Cardiac fibroblast (primary cell): ENCODE results near the gene LCA5.

Experiments used
- DNase-seq, 2 donors: peaks; one replicate each; pipeline versions ENCODE4 v3.0.0 to v3.0.0-alpha.2; 2010; ENCODE audit warnings: low read depth in 2 of 2
- H3K4me3 ChIP-seq, 2 donors: replicated peaks in 1 of 2; 1 replicate in 1 of 2; 2 replicates in 1 of 2; pipeline ENCODE4 v1.5.1; 2011; ENCODE audit warnings: low read depth in 2 of 2, low read length in 2 of 2, mild to moderate bottlenecking in 2 of 2, moderate library complexity in 1 of 2
- TF ChIP-seq, protein P1 (sequence below): IDR thresholded peaks from one replicate; pipeline ENCODE4 v1.5.1; 2011; ENCODE audit warnings: low read depth, mild to moderate bottlenecking, low read length, inconsistent platforms

Gene LCA5

DNA sequence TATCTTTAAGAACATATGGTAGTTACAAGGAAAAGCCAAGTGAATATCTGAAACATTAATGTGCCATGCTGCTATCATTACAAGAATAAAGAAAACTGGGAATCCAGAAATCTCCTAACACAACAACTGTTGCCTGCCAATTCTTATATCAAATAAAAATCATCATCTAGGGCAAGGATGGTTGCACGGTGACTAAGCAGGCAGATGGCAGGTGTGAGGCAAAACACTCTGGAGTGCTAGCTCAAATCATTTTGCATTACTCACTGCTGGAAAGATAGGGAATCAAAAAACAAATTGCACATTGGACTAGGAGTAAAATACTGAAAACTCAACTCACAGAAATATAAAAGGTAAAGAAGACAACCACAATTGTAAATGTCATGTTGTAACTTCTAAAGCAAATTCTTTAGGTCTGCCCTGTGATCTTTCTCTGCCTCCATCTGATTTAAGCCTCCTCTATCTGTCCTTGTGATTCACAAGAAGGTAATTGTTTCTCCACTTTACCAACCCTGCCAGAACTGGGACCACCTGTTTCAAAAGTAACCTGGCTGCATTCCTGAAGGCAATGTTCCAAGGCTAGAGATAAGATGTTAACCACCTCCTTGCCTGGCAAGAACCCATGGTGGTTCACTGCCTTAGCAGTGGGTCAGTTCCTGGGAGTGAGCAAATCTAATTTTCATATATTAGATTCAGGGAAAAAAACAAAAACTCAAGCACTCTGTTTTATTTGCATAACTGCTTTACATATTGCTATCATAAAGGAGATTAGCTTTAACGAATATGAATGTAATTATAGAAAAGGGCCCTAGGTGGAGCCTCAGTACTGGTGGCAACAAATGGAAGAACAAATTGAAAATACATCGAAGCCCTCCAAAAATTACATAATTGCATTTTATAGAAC is 33.1 kb upstream of the LCA5 start:
- peak; percentile 53 to 69 for DNase-seq
- TF ChIP-seq, protein P1, sequence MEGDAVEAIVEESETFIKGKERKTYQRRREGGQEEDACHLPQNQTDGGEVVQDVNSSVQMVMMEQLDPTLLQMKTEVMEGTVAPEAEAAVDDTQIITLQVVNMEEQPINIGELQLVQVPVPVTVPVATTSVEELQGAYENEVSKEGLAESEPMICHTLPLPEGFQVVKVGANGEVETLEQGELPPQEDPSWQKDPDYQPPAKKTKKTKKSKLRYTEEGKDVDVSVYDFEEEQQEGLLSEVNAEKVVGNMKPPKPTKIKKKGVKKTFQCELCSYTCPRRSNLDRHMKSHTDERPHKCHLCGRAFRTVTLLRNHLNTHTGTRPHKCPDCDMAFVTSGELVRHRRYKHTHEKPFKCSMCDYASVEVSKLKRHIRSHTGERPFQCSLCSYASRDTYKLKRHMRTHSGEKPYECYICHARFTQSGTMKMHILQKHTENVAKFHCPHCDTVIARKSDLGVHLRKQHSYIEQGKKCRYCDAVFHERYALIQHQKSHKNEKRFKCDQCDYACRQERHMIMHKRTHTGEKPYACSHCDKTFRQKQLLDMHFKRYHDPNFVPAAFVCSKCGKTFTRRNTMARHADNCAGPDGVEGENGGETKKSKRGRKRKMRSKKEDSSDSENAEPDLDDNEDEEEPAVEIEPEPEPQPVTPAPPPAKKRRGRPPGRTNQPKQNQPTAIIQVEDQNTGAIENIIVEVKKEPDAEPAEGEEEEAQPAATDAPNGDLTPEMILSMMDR, result peak; percentile 58
- no peak overlapping the region for H3K4me3 ChIP-seq

DNA sequence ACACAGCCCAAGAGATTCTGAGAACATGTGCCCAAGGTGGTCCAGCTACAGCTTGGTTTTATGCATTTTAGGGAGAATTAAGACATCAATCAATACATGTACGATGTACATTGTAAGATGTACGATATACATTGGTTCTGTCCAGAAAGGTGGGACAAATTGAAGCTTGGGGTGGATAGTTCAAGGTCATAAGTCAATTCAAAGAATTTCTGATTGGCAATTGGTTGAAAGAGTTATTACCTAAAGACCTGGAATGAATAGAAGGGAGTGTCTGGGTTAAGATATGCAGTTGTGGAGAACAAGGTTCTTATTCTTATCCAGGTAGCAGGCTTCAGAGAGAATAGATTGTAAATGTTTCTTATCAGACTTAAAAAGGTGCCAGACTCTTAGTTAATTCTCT is 31.8 kb upstream of the LCA5 start:
- TF ChIP-seq, protein P1, result no peak
- H3K4me3 ChIP-seq, result no peak overlapping the region
- no peak for DNase-seq

DNA sequence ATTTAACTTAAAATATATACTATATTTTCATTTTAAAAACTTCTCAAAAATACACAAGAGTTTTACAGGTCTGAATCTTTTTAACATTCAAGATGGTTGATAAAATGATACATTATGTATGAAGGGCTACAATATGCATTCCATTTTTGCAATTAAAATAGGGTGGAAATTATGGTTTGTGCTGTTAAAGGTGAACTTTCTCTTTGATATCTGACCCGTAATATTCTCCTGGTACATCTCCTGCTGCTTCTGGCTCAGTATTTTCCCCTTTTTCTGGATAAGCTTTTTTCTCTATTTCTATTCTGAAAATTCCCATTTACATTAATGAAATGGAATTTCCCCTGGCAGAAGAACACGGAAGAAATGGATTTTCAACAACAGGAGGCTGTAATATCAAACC is 27.4 kb upstream of the LCA5 start:
- DNase-seq, result no peak
- TF ChIP-seq, protein P1, result no peak
- H3K4me3 ChIP-seq, result no peak overlapping the region

DNA sequence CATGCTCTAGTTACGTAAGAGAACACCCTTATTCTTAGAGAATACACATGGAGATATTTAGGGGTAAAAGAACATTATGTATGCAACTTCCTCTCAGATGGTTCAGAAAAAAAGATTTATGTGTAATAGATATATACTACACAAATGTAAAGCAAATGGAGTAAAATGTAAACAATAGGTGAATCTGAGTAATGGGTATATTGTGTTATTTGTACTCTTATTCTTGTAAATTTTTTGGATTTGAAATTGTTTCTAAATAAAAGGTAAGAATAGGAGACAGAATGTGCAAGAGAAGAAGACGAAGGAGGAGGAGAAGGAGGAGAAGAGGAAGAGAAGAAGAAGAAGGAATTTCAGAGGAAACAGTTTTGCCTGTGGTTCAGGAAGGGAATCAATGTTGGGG is 22.5 kb upstream of the LCA5 start:
- no peak overlapping the region for H3K4me3 ChIP-seq
- TF ChIP-seq, protein P1, result no peak
- no peak for DNase-seq

DNA sequence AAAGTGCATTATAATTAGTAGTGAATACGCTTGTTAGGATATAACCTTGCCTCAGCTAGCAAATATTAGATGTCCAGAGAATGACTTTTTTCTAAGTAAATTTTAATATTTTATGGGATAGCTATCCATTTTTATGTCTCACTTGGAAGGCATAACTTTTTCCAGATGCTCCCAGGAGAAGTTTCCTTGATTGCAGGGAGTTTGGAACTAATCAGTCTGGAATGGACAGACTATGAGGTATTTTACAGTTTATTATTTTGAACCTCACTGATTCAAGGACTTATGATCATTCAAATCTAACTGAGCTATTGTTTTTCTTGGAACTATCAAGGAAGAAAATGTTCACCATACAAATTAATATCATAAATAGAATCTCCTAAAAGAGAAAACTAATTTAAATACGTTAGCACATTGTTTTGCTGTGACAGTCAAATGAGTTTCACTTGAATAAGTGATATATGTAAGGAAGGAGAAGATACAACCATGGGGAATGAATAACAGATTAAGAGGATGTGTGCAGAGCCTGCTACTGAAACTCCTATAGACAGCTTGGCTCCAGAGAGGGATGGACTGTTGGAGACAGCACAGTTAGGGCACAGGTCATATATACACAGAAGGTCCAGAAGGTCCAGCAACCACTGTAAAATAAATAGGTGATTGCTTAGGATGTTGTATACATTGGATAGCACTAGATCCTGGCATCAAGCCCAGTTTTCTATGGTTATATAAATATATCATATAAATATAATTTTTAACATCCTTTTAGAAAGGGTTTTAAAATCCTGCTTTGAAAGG is 20.6 kb upstream of the LCA5 start:
- no peak for DNase-seq

DNA sequence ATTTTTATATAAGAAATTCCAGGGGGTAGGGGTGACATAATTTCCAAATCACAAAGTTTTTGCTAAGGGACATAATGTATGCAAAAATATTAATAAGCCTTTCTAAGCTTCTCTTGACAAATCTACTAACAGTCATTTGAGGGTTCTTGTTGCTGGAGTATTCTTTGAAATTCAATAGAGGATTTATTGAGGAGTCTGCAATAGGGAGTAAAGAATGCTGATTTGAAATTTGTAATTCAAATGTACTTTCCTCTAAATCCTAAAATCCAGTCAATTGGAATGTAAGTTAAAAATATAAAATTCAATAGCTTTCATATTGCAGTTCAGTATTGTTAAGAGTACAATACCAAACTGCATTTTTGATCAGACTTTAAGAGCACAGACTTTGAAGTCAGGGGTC is 17.1 kb upstream of the LCA5 start:
- no peak for DNase-seq
- TF ChIP-seq, protein P1, result no peak
- no peak overlapping the region for H3K4me3 ChIP-seq

More for the DNA sequence above, 20.6 kb upstream of the LCA5 start:
- no peak overlapping the region for H3K4me3 ChIP-seq
- TF ChIP-seq, protein P1, result no peak
